ENCODE results near the gene MACIR. TPM values are rescaled to one million over a fixed set of nuclear protein-coding genes. Genes with fewer than 3 reads are reported as not detected.

Gene MACIR
- total and polyA plus RNA-seq, 9 of the 15 experiments (the other 6 are each of a cell fraction or from before 2014, with no cell fraction given), result 1.4 to 11.6 (median 9.4) TPM

DNA sequence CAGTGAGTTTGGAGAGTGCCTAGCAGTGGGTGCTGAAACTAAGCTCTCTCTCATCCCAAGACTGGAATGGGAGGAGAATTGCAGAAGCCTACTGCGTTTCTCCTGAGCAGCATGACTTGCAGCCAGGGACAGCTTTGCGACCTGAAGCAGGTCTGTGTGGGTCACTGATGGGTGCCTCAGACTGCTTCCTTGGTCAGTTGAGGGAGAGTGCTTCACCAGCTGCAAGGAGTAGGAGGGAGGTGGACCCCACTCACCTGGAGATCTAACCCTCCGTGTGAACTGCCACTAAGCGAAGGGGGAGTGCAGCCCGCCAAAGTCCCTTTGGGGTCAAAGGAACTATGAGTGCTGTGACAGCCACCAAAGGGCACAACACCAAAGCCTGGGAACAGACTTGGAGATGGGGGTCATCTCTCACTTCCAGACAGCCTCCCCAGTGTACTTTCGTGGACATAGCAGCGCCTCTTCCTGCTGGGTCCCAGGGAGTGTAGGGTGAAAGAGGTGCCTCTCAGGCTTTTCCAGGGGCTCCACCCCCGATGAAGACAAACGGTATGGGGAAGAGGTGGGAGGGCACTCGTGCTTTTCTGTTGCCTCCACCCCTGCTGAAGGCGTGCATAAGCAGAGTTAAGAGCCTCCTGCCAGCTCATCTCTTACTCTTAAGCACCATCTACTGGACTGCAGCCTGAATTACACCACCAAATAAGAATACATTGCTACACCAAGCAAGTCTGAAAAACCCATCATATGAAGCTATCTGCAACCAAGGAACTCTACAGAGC is 34.3 kb upstream of the MACIR start (continued):
- TF ChIP-seq, protein P1, sequence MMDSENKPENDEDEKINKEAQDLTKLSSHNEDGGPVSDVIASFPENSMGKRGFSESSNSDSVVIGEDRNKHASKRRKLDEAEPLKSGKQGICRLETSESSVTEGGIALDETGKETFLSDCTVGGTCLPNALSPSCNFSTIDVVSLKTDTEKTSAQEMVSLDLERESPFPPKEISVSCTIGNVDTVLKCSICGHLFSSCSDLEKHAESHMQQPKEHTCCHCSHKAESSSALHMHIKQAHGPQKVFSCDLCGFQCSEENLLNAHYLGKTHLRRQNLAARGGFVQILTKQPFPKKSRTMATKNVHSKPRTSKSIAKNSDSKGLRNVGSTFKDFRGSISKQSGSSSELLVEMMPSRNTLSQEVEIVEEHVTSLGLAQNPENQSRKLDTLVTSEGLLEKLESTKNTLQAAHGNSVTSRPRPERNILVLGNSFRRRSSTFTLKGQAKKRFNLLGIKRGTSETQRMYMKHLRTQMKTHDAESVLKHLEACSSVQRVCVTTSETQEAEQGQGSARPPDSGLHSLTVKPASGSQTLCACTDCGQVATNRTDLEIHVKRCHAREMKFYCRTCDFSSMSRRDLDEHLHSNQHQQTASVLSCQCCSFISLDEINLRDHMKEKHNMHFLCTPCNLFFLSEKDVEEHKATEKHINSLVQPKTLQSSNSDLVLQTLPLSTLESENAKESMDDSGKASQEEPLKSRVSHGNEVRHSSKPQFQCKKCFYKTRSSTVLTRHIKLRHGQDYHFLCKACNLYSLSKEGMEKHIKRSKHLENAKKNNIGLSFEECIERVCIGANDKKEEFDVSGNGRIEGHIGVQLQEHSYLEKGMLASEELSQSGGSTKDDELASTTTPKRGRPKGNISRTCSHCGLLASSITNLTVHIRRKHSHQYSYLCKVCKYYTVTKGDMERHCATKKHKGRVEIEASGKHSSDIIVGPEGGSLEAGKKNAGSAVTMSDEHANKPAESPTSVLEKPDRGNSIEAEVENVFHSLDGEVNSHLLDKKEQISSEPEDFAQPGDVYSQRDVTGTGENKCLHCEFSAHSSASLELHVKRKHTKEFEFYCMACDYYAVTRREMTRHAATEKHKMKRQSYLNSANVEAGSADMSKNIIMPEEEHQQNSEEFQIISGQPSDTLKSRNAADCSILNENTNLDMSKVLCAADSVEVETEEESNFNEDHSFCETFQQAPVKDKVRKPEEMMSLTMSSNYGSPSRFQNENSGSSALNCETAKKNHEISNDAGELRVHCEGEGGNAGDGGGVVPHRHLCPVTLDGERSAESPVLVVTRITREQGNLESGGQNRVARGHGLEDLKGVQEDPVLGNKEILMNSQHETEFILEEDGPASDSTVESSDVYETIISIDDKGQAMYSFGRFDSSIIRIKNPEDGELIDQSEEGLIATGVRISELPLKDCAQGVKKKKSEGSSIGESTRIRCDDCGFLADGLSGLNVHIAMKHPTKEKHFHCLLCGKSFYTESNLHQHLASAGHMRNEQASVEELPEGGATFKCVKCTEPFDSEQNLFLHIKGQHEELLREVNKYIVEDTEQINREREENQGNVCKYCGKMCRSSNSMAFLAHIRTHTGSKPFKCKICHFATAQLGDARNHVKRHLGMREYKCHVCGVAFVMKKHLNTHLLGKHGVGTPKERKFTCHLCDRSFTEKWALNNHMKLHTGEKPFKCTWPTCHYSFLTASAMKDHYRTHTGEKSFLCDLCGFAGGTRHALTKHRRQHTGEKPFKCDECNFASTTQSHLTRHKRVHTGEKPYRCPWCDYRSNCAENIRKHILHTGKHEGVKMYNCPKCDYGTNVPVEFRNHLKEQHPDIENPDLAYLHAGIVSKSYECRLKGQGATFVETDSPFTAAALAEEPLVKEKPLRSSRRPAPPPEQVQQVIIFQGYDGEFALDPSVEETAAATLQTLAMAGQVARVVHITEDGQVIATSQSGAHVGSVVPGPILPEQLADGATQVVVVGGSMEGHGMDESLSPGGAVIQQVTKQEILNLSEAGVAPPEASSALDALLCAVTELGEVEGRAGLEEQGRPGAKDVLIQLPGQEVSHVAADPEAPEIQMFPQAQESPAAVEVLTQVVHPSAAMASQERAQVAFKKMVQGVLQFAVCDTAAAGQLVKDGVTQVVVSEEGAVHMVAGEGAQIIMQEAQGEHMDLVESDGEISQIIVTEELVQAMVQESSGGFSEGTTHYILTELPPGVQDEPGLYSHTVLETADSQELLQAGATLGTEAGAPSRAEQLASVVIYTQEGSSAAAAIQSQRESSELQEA (IDR thresholded peaks at IDR 0.05; ENCODE audit: low read depth), result no peak
- TF ChIP-seq, protein P2, sequence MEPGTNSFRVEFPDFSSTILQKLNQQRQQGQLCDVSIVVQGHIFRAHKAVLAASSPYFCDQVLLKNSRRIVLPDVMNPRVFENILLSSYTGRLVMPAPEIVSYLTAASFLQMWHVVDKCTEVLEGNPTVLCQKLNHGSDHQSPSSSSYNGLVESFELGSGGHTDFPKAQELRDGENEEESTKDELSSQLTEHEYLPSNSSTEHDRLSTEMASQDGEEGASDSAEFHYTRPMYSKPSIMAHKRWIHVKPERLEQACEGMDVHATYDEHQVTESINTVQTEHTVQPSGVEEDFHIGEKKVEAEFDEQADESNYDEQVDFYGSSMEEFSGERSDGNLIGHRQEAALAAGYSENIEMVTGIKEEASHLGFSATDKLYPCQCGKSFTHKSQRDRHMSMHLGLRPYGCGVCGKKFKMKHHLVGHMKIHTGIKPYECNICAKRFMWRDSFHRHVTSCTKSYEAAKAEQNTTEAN (CRISPR knock-in tag; IDR thresholded peaks at IDR 0.05), result no peak
- TF ChIP-seq, protein P3, sequence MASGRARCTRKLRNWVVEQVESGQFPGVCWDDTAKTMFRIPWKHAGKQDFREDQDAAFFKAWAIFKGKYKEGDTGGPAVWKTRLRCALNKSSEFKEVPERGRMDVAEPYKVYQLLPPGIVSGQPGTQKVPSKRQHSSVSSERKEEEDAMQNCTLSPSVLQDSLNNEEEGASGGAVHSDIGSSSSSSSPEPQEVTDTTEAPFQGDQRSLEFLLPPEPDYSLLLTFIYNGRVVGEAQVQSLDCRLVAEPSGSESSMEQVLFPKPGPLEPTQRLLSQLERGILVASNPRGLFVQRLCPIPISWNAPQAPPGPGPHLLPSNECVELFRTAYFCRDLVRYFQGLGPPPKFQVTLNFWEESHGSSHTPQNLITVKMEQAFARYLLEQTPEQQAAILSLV (tag; IDR thresholded peaks at IDR 0.05), result no peak
- TF ChIP-seq NCOA2 (IDR thresholded peaks at IDR 0.05; ENCODE audit: partially characterized antibody in 2 of 2), result no peak
- TF ChIP-seq TEAD4 (IDR thresholded peaks at IDR 0.05; ENCODE audit: low read length), result no peak
- TF ChIP-seq TEAD4 (CRISPR knock-in tag; IDR thresholded peaks at IDR 0.05; ENCODE audit: borderline replicate concordance), result no peak
- TF ChIP-seq NELFE (IDR thresholded peaks at IDR 0.05; ENCODE audit: insufficient read depth, insufficient read length), result no peak
- no peak for TF ChIP-seq RBM34 (IDR thresholded peaks at IDR 0.05; ENCODE audit: borderline replicate concordance, insufficient read depth, low read length)
- TF ChIP-seq, protein P4, sequence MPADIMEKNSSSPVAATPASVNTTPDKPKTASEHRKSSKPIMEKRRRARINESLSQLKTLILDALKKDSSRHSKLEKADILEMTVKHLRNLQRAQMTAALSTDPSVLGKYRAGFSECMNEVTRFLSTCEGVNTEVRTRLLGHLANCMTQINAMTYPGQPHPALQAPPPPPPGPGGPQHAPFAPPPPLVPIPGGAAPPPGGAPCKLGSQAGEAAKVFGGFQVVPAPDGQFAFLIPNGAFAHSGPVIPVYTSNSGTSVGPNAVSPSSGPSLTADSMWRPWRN (IDR thresholded peaks at IDR 0.05; ENCODE audit: low read depth), result no peak
- peak; percentile 39; the same call in 1 of the 2 replicates for TF ChIP-seq ELF1 (tag; IDR thresholded peaks at IDR 0.05)
- TF ChIP-seq U2AF2 (optimal IDR thresholded peaks at IDR 0.05; ENCODE audit: low read depth, low read length), result no peak
- TF ChIP-seq, protein P5, sequence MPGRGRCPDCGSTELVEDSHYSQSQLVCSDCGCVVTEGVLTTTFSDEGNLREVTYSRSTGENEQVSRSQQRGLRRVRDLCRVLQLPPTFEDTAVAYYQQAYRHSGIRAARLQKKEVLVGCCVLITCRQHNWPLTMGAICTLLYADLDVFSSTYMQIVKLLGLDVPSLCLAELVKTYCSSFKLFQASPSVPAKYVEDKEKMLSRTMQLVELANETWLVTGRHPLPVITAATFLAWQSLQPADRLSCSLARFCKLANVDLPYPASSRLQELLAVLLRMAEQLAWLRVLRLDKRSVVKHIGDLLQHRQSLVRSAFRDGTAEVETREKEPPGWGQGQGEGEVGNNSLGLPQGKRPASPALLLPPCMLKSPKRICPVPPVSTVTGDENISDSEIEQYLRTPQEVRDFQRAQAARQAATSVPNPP (IDR thresholded peaks at IDR 0.05; ENCODE audit: borderline replicate concordance, insufficient read depth, insufficient read length), result no peak
- 0 out of 2 replicates have a peak, but pooled peaks have one; percentile 16 for TF ChIP-seq ARID2 (IDR thresholded peaks at IDR 0.05)
- no peak for TF ChIP-seq FOXJ3 (CRISPR knock-in tag; IDR thresholded peaks at IDR 0.05)
- TF ChIP-seq TAF15 (IDR thresholded peaks at IDR 0.05; ENCODE audit: low read depth, low read length), result no peak
